GM19240 (cell line): Measurements from ENCODE around the gene CDKL1.
"Not testable (repeated sequence)": the region's sequence is repeated elsewhere in the genome, so short reads cannot be mapped to it uniquely, and the experiment has no call there.

Experiments
- DNase-seq: peaks from one replicate; pipeline ENCODE4 v3.0.0; 2011; ENCODE audit warnings: low spot score; ENCODE audit not compliant: insufficient read length

The CDKL1 gene

DNA sequence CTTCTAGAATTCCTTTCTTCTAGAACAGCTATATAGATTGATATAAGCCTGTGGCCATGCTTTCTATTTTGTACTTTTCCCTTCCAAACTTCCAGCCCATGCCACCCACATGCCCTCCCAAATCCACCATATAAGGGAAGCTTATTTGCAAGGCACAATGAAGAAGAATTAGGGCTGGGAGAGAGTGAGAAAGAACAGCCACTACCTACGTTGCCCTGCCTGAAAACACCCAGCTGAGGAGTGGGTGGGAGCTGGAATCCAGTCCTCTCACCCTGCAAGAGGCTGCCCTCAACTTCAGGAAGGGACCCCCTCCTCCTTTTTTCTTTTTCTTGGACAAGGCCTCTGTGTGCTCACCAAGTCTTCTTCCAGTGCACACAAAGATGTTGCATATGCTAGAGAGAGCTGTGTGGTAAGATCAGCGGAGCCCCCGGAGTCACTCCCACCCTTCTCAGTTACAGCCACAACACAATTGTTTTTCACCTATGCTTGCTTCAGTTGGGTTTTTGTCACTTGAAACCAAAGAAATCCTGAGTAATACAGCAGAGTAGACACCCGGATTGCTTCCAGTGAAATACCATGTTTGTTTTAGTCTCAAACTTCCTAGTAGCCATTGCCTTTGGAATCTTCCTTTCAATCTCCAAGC lies 38.8 kb downstream of the CDKL1 start:
- DNase-seq: no peak

DNA sequence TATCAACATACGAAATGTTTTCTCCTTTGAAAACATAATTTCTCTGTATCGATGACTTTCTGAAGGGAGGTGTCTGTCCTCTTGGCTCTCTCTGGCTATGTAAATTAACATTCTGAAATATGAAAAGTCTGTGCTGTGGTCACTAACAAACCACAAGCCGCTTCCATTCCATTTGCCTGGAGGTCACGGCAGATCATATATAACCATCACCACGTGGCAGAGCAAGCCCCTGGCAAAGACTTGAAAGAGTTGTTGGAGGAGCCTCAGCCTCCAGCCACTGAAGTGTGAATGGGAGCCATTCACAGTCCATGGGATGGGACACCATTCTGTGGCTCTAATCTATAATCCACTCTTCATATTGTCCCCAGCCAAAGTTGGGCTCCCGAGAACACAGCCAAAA lies 39.6 kb downstream of the CDKL1 start:
- DNase-seq: no peak

DNA sequence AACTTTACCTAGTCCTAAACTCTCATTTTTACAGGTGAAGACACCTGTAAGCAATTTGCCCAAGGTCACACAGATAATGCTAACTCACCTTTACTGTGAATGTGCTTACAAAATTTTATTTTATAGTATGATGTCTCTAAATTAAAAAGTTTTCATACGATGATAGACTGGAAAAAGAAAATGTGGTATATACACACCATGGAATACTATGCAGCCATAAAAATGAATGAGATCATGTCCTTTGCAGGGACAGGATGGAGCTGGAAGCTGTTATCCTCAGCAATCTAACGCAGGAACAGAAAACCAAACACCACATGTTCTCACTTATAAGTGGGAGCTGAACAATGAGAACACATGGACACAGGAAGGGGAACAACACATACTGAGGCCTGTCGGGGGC lies 40.4 kb downstream of the CDKL1 start:
- not testable (repeated sequence) for DNase-seq

DNA sequence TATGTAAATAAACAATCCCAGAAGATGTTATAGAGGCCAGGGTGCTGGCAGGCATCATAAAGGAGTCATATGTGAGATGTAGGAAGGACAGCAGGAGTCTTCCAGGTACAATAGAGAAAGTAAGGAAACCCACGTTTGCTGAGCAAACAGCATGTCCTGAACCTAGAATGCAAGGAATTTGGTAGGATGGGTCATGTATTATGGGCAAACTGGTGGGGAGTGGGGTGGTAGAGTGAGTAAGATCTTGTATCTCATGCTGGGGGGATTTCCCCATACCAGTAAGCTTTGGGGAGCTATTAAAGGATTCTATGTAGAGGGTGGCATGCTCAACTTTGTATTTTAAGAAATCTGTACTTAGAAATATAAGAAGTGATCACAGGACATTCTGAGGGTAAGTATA lies 41.0 kb downstream of the CDKL1 start:
- no peak for DNase-seq

DNA sequence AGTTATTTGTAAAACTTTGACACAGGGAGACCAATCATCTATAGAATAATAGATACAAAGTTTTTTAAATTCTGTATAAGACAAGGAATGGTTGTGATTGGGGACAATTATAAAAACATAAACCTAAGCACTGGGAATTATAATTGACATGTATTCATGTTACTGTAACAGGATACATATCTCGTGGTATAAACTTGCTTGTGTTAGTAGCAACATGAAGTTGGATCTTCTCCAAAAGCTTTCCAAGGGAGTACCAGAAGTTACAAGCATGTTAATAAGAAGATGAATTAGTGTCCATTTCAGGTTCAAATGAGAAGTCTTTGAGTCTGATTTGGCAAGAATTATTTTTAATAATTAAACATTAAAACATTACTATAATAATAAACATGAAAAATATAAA lies 42.2 kb downstream of the CDKL1 start:
- DNase-seq: no peak

DNA sequence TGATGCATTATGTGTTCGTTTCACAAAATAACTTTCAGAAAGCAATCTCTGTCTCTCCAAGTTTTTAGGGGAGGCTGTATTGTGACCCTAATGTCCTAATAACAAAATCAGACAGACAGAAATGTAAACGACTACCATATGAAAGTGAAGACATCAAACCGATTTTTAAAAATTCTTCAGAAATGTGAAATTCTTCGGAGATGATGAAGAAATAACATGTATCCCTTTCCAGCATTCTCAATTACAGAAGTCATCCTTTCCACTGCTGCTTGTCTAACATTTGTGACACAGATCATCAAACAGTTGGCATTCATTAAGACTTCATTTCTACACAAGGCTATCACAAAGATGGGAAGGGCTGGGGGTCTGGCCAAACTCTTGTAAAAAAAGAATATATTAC lies 43.6 kb downstream of the CDKL1 start:
- no peak for DNase-seq

DNA sequence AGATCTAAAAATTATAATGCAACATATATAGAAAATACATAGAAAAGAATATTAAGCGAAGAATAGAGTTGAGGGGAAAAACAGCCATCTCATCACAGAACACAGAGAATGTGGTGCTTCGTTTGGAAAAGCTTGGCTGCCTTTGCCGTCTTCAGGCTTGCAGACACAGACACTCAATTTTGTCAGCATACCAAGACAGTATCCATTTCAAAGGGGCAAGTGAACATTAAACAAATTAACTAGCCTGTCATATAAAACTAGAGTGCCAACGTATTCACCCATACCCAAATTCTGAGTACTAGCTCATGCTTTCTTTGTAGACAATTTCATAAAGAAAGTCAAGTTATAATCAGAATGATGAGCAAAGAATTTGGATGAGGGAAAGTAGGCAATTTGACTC lies 44.1 kb downstream of the CDKL1 start:
- DNase-seq: no peak

DNA sequence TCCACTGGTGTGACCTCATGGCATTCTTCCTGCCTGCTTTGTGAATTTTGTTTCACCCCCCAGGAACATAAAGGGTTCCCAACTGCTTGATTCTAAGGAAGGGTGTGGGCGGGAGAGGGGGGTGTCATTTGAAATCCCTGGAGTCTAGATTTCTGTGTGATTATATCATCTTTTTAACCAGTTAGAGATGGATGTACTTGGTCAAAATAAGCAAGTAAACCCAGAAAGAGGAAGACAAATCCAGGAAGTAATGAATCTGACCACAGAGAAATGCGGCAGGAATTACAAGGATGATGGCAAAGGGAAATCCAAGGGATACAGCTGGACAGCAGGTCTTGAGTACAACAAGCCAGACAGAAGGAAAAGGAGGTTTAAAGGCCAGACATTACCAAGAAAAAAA lies 45.7 kb downstream of the CDKL1 start:
- no peak for DNase-seq

DNA sequence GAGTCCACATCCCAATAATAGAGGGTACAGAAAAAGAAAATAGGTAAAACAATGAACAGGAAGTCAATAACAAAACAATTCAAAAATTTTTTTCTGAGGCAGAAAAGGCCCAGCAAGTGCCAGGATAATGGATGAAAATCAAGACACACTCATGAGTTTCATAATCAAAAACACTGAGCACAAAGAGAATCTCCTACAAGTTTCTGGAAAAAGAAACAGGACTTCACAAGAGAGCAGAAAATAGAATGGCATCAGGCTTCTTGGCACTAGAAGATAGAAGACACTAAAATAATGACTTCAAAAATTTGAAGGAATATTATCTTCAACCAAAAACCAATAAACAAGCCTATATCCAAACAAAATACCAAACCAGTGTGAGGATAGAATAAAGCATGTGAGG lies 47.7 kb downstream of the CDKL1 start:
- no peak for DNase-seq

DNA sequence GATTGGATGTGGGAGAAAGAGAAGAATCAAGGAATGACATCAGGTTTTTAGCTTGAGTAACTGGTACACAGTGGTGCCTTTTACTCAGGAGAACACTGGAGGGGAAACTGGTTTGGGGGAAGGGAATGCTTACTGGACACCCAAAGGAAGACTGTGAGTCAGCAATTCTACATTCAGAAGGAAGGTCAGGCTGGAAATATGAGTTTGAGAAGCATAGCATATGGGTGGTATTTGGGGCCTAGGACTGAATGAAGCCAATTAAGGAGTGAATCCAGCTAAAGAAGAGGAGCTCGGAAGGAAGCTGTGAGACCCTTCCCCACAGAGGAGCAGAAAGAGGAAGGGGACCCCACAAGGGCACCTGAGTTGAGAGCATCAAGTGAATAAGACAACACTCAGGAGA lies 49.2 kb downstream of the CDKL1 start:
- DNase-seq: no peak

DNA sequence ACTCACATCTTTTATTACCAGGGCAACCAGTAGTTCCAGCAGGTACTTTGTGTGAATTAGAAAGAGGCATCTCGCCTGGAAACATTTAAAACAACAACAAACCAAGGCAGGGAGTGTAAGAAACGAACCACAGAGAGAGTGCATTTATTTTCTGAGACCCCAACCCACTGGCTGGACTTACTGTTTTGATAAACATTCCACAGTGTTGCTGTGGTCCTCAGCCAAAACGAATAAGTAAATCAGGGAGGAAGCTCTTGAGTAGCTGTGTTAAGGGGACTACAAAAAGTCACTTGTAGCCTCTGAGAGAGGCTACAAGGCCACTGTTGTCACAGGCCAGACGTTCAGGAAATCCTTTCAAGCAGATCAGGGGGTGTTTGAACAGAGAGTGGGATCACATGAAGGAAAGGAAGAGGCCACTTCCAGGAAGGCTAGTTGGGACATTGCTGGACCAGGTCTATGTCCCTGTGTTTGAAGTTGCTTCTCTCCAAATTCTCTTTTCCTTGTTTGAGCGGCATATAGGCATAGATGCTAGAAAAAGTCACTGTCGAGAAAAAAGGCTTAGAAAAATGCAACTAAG lies 50.7 kb downstream of the CDKL1 start:
- DNase-seq: no peak

DNA sequence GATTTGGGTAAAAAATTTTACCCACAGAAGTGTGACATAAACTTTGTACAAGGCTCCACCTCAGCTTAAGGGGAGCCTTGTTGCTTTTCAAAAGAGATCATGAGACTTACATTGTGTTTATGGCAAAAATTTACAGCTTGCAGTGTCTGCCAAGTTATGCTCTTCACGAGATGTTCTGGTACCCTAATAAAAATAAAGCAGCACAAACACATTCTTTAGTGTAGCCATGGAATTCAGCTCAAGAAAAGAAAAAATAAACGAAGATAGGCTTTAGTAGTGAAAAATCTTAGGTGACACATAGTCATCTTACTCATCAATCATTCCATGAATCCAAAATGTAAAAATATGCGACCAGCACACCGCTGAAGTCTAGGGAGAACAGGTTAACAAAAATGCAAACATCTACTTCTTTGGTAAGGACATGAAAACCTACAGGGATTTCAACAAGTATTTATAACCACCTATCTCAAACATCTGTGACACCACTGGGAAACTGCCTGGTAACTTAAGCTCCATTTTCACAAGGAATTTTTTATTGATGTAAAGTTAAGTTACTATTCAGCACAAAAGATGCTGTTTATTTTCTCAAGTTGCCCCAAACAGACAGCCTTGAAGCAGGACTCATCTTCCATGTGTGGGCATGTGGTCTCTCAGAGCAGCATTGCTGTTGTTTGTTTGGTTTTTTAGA lies 51.7 kb downstream of the CDKL1 start:
- DNase-seq: no peak

DNA sequence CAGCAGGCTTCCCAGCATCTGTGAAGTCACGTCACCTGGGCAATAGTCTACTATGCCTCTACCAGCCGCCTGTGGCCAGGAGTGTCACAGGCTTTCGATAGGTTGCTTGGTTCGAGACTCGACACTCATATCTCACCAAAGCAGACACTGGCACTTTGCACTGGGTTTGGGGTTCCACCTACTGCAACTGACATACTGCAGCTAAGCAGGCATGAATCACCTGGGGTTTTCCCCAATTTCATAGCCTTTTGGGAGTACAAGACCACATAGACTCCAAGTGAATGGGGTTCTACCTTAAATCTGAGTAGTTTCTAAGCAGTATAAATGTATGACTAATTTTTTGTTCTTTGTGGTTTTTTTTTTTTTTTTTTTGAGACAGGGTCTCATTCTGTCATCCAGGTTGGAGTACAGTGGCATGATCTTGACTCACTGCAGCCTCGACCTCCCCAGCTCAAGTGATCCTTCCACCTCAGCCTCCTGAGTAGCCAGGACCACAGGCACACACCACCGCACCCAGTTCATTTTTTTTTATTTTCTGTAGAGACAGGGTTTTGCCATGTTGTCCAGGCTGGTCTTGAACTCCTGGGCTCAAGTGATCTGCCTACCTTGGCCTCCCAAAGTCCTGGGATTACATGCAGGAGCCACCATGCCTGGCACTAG lies 52.4 kb downstream of the CDKL1 start:
- peak; percentile 43 for DNase-seq

DNA sequence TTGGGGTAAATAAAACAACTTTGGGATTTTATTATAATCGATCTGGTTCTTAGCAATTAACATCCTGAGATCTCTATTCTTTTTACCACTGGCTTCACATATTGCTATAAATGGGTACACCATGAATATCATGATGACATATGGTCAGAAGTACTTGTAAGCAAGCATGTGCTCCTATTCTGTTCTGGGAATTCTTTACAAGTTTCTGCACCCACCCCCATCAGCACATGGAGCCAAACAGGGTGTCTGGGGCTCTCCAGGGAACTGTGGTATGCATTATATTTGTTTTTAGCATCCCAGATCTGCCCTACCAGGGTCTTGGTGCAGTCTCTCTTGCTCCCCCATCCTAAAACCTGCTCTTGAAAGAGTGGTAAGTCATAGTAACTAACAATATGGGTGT lies 53.2 kb downstream of the CDKL1 start:
- DNase-seq: no peak

DNA sequence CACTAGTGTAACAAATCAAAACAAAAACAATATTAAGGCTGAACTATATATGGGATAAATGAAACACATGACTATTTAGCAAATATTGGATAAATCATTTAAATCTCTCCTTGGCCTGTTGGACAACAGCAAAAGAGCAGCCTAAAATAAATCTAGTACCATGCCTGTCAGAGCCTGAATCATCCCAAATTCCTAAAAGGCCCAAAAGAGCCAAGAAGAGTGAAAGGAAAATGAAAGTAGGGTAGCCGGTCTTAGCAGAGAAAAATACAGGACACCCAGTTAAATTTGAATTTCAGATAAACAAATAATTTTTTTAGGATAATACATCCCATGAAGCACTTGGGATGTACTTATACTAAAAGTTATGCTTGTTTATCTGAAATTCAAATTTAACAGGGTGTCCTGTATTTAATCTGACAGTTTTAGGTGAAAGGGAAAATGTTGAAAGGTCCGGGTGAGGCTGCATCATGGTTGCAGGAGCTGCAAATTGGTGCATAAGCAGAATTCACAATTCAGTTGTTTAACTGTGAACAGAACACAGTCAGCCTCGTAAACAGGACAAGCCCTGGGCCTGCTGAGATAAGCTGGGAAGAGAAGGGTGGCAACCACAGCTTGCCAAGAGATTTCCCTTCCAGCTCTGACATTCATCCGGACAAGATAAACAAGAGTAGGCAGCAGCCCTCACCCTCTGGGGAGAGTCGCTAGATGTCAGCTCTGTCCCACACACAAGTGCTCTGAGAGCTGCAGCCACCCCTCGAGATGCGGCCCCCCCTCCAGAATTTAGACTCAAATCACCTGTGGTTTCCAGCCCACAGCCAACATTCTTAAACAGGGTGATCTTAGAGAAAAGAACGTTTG lies 54.2 kb downstream of the CDKL1 start:
- no peak for DNase-seq

DNA sequence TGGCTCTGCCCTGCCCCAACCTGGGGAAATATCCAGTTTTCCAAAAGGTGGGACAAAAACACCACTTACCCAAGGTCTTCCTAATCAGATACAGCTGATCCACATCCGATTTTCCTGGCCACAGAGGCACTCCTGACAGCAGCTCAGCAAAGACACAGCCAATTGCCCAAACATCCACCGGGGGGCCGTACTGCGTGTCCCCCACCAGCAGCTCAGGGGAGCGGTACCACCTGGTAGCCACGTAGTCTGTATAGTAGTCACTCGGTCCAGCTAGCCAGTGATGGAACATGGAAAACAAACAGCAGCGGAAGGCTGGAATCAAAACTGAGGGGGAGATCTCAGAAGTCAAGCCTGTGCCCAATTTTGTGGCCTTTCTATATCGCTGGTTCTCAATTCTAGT lies 55.7 kb downstream of the CDKL1 start:
- DNase-seq: no peak

DNA sequence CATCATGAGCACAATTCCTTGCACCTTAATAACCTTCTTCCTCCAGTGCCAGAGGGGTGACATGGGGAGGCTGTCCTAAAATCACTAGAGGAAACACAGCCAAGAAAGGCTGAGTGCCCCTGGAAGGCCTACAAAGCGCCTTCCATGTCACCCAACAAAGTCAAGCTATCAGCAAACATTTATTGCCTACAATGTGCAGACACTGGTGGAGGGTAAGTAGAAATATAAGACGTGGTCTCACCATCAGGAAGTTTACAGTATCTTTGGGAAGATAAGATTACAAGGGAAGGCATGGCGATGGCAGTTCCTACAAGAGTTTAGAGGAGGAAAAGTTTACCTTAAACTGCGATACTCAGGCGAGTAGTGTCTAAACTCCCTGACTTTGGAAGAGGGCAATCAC lies 56.6 kb downstream of the CDKL1 start:
- no peak for DNase-seq

DNA sequence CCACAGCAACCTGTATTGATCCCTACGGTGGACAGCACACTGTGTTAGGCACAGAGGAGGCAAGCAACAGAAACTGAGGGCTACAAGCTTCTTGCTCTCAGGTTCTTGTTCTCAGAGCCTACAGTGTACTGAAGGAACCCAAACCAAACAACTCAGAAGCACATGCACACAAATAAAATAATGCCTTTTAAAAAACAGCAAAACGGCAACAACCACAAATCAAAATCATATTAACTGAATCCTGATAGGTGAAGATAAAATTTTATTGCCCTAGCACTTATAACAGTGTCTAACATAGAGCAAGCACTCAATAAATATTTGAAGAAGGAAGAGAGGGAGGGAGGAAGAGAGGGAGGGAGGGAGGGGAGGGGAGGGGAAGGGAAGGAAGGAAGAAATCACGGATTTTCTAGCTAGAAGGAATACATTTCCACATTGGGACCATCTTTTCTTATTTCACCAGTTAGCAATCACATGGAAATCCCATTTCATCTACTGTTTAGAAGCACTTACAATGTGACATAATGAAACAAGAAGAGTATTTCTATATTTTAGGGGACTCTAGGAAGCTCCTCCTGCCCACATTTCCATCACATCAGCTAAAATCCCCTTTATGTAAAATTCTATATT lies 57.4 kb downstream of the CDKL1 start:
- no peak for DNase-seq

DNA sequence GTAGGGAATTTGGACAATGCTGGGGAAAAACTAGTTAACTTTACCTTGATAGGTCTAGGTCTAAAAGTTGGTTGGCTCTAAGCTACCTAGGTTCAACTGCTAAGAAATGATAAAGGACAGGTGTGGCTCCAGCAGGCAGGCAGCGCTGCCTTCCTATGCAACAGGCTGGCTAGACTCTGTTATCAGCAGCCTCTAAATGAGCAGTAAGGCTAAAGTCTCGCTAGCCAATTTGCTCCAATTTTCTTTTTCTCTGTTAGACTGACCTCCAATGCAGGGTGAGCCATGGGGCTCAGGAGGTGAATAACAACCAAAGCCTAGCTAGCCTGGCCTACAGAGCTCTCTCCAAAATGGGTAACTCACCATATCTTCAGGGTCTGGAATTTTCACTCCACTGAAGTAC lies 58.1 kb downstream of the CDKL1 start:
- DNase-seq: no peak

DNA sequence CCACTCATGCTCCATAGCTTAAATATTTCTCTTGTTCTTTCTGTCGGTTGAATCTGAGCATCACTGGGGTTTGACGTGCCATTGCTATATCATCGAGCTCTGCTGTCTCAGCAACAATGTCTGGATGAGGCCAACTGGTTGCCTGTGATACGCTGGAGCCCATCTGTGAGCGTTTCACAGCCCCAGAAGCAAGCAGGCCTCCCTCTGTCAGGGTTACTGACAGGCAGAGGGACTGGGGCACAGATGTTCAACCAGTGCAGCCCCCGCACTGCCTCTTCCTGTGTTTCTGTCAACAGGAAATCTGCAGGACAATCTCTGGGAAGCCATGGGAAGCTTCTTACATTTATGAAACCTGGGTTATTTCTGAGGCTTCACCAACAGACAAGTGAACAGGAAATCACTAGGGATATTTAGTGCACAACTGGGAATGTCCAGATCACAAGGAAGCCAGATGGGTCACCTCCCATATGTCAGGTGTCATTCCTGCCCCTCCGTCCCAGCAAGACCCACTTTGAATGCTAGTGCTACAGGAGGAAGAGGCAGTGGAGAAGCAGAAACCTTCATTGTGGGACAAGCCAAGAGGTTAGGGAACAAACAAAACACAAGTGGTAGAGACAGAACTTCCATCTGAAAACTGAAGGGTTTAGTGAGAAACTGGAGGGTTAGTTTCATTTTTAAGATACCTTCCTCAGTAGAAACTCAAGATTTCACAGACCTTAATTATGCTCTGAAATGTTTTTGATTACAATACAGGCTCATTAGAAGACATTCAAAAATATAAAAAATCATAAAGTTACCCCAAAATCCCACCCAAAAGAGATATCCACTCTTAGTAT lies 60.5 kb downstream of the CDKL1 start:
- DNase-seq: no peak
